HepG2 (cell line): ENCODE results near the gene GSC2. TPM values are rescaled to one million over a fixed set of nuclear protein-coding genes. Genes with fewer than 3 reads are reported as not detected.

ENCODE experiments used
- BCLAF1 ChIP-seq: fragments of 450-650 bp; IDR thresholded peaks from 2 replicates; pipeline ENCODE4 v1.6.1; 2017; ENCODE audit warnings: mild to moderate bottlenecking
- BORCS8-MEF2B ChIP-seq: sonication (generic); formaldehyde crosslinking; IDR thresholded peaks from 2 replicates; pipeline ENCODE4 v1.8.0; 2022; ENCODE audit warnings: mild to moderate bottlenecking, missing genetic modification reagents
- CENPX ChIP-seq: sonication (generic); formaldehyde crosslinking; IDR thresholded peaks from 2 replicates; pipeline ENCODE4 v1.9.0; 2021; ENCODE audit warnings: mild to moderate bottlenecking, missing genetic modification reagents, moderate library complexity
- CHCHD3 ChIP-seq: sonication (generic); formaldehyde crosslinking; IDR thresholded peaks from 2 replicates; pipeline ENCODE4 v1.8.0; 2022; ENCODE audit warnings: mild to moderate bottlenecking, missing genetic modification reagents, moderate library complexity
- FUBP1 ChIP-seq: sonication (generic); formaldehyde crosslinking; IDR thresholded peaks from 2 replicates; pipeline ENCODE4 v1.5.1; 2020; ENCODE audit warnings: missing genetic modification reagents, mild to moderate bottlenecking, borderline replicate concordance
- HES4 ChIP-seq: sonication (generic); formaldehyde crosslinking; IDR thresholded peaks from 2 replicates; pipeline ENCODE4 v1.9.0; 2021; ENCODE audit warnings: mild to moderate bottlenecking, missing genetic modification reagents, borderline replicate concordance
- HNRNPLL ChIP-seq: fragments of 200-400 bp; formaldehyde crosslinking; IDR thresholded peaks from 2 replicates; pipeline ENCODE4 v1.6.1; 2017; ENCODE audit warnings: mild to moderate bottlenecking, low read depth, low read length; ENCODE audit not compliant: poor library complexity, severe bottlenecking
- IRF2 ChIP-seq: IDR thresholded peaks from 2 replicates; pipeline ENCODE4 v1.6.1; 2018; ENCODE audit warnings: missing genetic modification reagents, missing compliant biosample characterization
- KLF13 ChIP-seq: sonication (generic); formaldehyde crosslinking; IDR thresholded peaks from 2 replicates; pipeline ENCODE4 v1.4.0; 2020; ENCODE audit warnings: mild to moderate bottlenecking, missing genetic modification reagents
- MXD4 ChIP-seq: IDR thresholded peaks from 2 replicates; pipeline ENCODE4 v1.6.1; 2016; ENCODE audit warnings: mild to moderate bottlenecking, missing biosample characterization, missing genetic modification reagents
- NCOA1 ChIP-seq: sonication (generic); formaldehyde crosslinking; IDR thresholded peaks from 2 replicates; pipeline ENCODE4 v1.9.0; 2021; ENCODE audit warnings: missing genetic modification reagents
- NR2C2 ChIP-seq: sonication (generic); formaldehyde crosslinking; IDR thresholded peaks from 2 replicates; pipeline ENCODE4 v1.4.0; 2020; ENCODE audit warnings: missing genetic modification reagents, mild to moderate bottlenecking, moderate library complexity, borderline replicate concordance
- RXRB ChIP-seq: IDR thresholded peaks from 2 replicates; pipeline ENCODE4 v1.6.1; 2016; ENCODE audit warnings: borderline replicate concordance, missing genetic modification reagents, missing compliant biosample characterization
- SMAD3 ChIP-seq: sonication (generic); formaldehyde crosslinking; IDR thresholded peaks from 2 replicates; pipeline ENCODE4 v1.4.0; 2020; ENCODE audit warnings: missing genetic modification reagents
- SNAPC5 ChIP-seq: sonication (generic); formaldehyde crosslinking; IDR thresholded peaks from 2 replicates; pipeline ENCODE4 v1.8.1; 2023; ENCODE audit warnings: mild to moderate bottlenecking, missing genetic modification reagents, borderline replicate concordance
- ZFP90 ChIP-seq: sonication (generic); formaldehyde crosslinking; IDR thresholded peaks from 2 replicates; pipeline ENCODE4 v1.8.0; 2022; ENCODE audit warnings: missing genetic modification reagents, mild to moderate bottlenecking, inconsistent platforms, borderline replicate concordance
- ZFX ChIP-seq: sonication (generic); formaldehyde crosslinking; IDR thresholded peaks from 2 replicates; pipeline ENCODE4 v1.4.0; 2020; ENCODE audit warnings: mild to moderate bottlenecking, low read depth, missing genetic modification reagents, moderate library complexity
- ZNF264 ChIP-seq: sonication (generic); formaldehyde crosslinking; IDR thresholded peaks from 2 replicates; pipeline ENCODE4 v1.4.0; 2020; ENCODE audit warnings: missing genetic modification reagents
- ZNF362 ChIP-seq: sonication (generic); formaldehyde crosslinking; IDR thresholded peaks from 2 replicates; pipeline ENCODE4 v1.4.0; 2020; ENCODE audit warnings: missing genetic modification reagents, mild to moderate bottlenecking, borderline replicate concordance
- ZNF546 ChIP-seq: sonication (generic); formaldehyde crosslinking; conservative IDR thresholded peaks from 2 replicates; pipeline ENCODE4 v1.8.1; 2023; ENCODE audit warnings: mild to moderate bottlenecking, missing genetic modification reagents
- ZNF552 ChIP-seq: sonication (generic); formaldehyde crosslinking; IDR thresholded peaks from 2 replicates; pipeline ENCODE4 v1.9.0; 2022; ENCODE audit warnings: missing genetic modification reagents, mild to moderate bottlenecking, borderline replicate concordance
- ZSCAN21 ChIP-seq: sonication (generic); formaldehyde crosslinking; IDR thresholded peaks from 2 replicates; pipeline ENCODE4 v1.8.0; 2022; ENCODE audit warnings: mild to moderate bottlenecking, missing genetic modification reagents, moderate library complexity, borderline replicate concordance
- polyA plus RNA-seq, 8 experiments: library from polyadenylated mRNA; depleted of rRNA in 3 of 8; stranded (reverse) in 7 of 8; unstranded in 1 of 8; fragments of >200 nt; fragmentation: Illumina TruSeq in 4 of 8; extraction: Trizol in 4 of 8; gene quantifications; 2 replicates each; pipeline versions ENCODE4 v1.2.1 to v1.2.3, GENCODE V29; 2011 to 2016; ENCODE audit warnings: low read depth in 4 of 8, missing spikeins in 1 of 8, mixed read lengths in 1 of 8; ENCODE audit not compliant: insufficient read depth in 1 of 8
- total RNA-seq, 5 experiments: library from RNA; depleted of rRNA; stranded (reverse); fragments of >200 nt; fragmentation: Illumina TruSeq; extraction: Trizol; gene quantifications; 2 replicates each; pipeline ENCODE4 v1.2.3, GENCODE V29; 2016; ENCODE audit warnings: low read depth in 1 of 5

The GSC2 gene
- total and polyA plus RNA-seq, 2 of the 13 experiments (the other 11 are each of a cell fraction or from before 2014, with no cell fraction given) = not detected

GRCh38 chr22:19178065-19178656 is 28.1 kb upstream of the GSC2 start (continued):
- TF ChIP-seq ZFP90 (no peak), KLF13 (CRISPR knock-in tag) (no peak), FUBP1 (CRISPR knock-in tag) (no peak), ZNF264 (CRISPR knock-in tag) (no peak), SNAPC5 (CRISPR knock-in tag) (no peak), CHCHD3 (peak; percentile 15; the same call in 1 of the 2 replicates), SMAD3 (CRISPR knock-in tag) (no peak), NR2C2 (CRISPR knock-in tag) (peak; percentile 45), ZNF546 (no peak; the same call in 1 of the 2 replicates), IRF2 (CRISPR knock-in tag) (no peak), CENPX (no peak), ZNF552 (CRISPR knock-in tag) (no peak), HNRNPLL (peak; percentile 31), BORCS8-MEF2B (CRISPR knock-in tag) (0 out of 2 replicates have a peak, but pooled peaks have one; percentile 6), ZFX (CRISPR knock-in tag) (peak; percentile 56), BCLAF1 (no peak), ZNF362 (CRISPR knock-in tag) (0 out of 2 replicates have a peak, but pooled peaks have one; percentile 19), HES4 (CRISPR knock-in tag) (no peak), NCOA1 (no peak; the same call in 1 of the 2 replicates), MXD4 (CRISPR knock-in tag) (0 out of 2 replicates have a peak, but pooled peaks have one; percentile 37), RXRB (CRISPR knock-in tag) (no peak), ZSCAN21 (no peak)
